Measurements from ENCODE around the gene EMP2. TPM values are rescaled to one million over a fixed set of nuclear protein-coding genes. Genes with fewer than 3 reads are reported as not detected.

EMP2 gene
- total RNA-seq, 2 donors from 2014 or later = 19.0 to 20.7 TPM

- H3K36me3 Mint-ChIP-seq (ENCODE audit: low read depth) = no peaks in the 10 kb centered on the region
- peaks cover 7% of the 10 kb centered on the region for H3K27me3 Mint-ChIP-seq (ENCODE audit: insufficient read depth)
- WGBS, 2 experiments (ENCODE audit: insufficient coverage in 1 of 2, insufficient read length in 1 of 2) = 91% methylated on average over 3 of the region's 3 CpGs; no CpG with 5 or more reads in 1 of the 2 experiments
- H3K9me3 Mint-ChIP-seq = peaks cover 4% of the 10 kb centered on the region
- no peaks in the 10 kb centered on the region for H3K4me1 Mint-ChIP-seq
- no peak overlapping the region for H3K4me3 Mint-ChIP-seq
- H3K36me3 ChIP-seq (ENCODE audit: control insufficient read depth, insufficient read depth, low read length) = no peaks in the 10 kb centered on the region
- no peak overlapping the region for H3K4me3 ChIP-seq (ENCODE audit: low read length)
- no peak overlapping the region for H3K27ac Mint-ChIP-seq
- no peaks in the 10 kb centered on the region for H3K27me3 ChIP-seq (ENCODE audit: control insufficient read depth, insufficient read depth, low read length, poor library complexity, severe bottlenecking)
- no peak for DNase-seq
- no peaks in the 10 kb centered on the region for H3K4me1 ChIP-seq (ENCODE audit: control insufficient read depth, insufficient read depth, low read length)
- H3K27ac ChIP-seq (ENCODE audit: low read depth, low read length) = no peak overlapping the region
- H3K9ac ChIP-seq (ENCODE audit: extremely low read depth, low read length, poor library complexity, severe bottlenecking) = no peak overlapping the region
- no peaks in the 10 kb centered on the region for H3K9me3 ChIP-seq (ENCODE audit: control insufficient read depth, low read length)
- TF ChIP-seq, protein P1, sequence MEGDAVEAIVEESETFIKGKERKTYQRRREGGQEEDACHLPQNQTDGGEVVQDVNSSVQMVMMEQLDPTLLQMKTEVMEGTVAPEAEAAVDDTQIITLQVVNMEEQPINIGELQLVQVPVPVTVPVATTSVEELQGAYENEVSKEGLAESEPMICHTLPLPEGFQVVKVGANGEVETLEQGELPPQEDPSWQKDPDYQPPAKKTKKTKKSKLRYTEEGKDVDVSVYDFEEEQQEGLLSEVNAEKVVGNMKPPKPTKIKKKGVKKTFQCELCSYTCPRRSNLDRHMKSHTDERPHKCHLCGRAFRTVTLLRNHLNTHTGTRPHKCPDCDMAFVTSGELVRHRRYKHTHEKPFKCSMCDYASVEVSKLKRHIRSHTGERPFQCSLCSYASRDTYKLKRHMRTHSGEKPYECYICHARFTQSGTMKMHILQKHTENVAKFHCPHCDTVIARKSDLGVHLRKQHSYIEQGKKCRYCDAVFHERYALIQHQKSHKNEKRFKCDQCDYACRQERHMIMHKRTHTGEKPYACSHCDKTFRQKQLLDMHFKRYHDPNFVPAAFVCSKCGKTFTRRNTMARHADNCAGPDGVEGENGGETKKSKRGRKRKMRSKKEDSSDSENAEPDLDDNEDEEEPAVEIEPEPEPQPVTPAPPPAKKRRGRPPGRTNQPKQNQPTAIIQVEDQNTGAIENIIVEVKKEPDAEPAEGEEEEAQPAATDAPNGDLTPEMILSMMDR (conservative IDR thresholded peaks at IDR 0.05) = no peak
These were observed 25.2 kb upstream of the EMP2 start for GRCh38 chr16:10605636-10606035.

- peak overlapping the region; percentile 45 for H3K27ac Mint-ChIP-seq
- H3K9me3 Mint-ChIP-seq = no peaks in the 10 kb centered on the region
- Histone ChIP-seq H3K9ac (ENCODE audit: extremely low read depth, low read length, poor library complexity, severe bottlenecking) (no peak overlapping the region), H3K27ac (ENCODE audit: low read depth, low read length) (no peak overlapping the region), H3K27me3 (ENCODE audit: control insufficient read depth, insufficient read depth, low read length, poor library complexity, severe bottlenecking) (no peaks in the 10 kb centered on the region), H3K4me1 (ENCODE audit: control insufficient read depth, insufficient read depth, low read length) (no peaks in the 10 kb centered on the region), H3K9me3 (ENCODE audit: control insufficient read depth, low read length) (no peaks in the 10 kb centered on the region), H3K4me3 (ENCODE audit: low read length) (no peak overlapping the region), H3K36me3 (ENCODE audit: control insufficient read depth, insufficient read depth, low read length) (no peaks in the 10 kb centered on the region)
- TF ChIP-seq, protein P1 (conservative IDR thresholded peaks at IDR 0.05) = no peak
- 84 to 87% methylated on average over 5 to 13 of the region's 13 CpGs for WGBS, 2 experiments (ENCODE audit: insufficient coverage in 1 of 2, insufficient read length in 1 of 2)
- H3K27me3 Mint-ChIP-seq (ENCODE audit: insufficient read depth) = peaks cover 14% of the 10 kb centered on the region
- no peaks in the 10 kb centered on the region for H3K36me3 Mint-ChIP-seq (ENCODE audit: low read depth)
- no peaks in the 10 kb centered on the region for H3K4me1 Mint-ChIP-seq
- H3K4me3 Mint-ChIP-seq = no peak overlapping the region
- no peak for DNase-seq
These were observed 21.3 kb upstream of the EMP2 start for GRCh38 chr16:10601444-10602408.

DNA sequence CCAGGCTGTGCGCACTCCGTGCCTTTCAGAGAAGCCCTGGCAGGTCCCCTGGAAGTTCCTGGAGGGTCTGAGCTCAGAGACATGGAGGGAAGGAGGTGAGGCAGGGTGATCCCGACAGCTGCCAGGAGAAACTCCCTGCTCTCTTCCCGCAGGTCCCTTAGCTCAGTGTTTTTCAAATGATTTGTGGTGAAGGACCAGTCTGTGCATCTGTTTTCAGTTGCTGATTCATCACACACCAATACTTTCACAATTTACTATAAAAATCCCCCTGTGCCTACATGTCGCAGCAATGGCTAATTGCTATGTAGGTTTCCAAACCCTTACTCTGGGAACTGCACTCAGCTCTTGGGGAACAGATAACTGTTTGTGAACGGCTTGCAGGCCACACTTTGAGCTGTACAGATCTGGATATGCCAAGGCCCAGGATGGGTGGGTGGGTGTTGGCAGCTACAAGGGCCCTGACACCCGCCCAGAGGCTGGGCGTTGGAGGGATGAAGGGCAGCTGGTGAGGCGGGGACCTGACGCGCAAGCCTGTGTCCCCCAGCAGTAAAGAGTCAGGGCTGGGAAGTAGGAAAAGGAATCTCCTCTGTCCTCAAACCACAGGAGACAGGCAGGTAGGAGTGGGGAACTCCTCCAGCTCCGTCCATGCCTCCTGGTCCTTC lies 20.5 kb upstream of the EMP2 start:
- Histone ChIP-seq H3K27ac (ENCODE audit: low read depth, low read length) (no peak overlapping the region), H3K4me3 (ENCODE audit: low read length) (no peak overlapping the region)
- H3K27ac Mint-ChIP-seq = no peak overlapping the region

More for the DNA sequence above, 20.5 kb upstream of the EMP2 start:
- no peak for DNase-seq
- no peaks in the 10 kb centered on the region for H3K36me3 Mint-ChIP-seq (ENCODE audit: low read depth)
- H3K9me3 ChIP-seq (ENCODE audit: control insufficient read depth, low read length) = no peaks in the 10 kb centered on the region
- no peak overlapping the region for H3K9ac ChIP-seq (ENCODE audit: extremely low read depth, low read length, poor library complexity, severe bottlenecking)
- H3K27me3 Mint-ChIP-seq (ENCODE audit: insufficient read depth) = peaks cover 14% of the 10 kb centered on the region
- TF ChIP-seq, protein P1 (conservative IDR thresholded peaks at IDR 0.05) = no peak
- no peaks in the 10 kb centered on the region for H3K4me1 ChIP-seq (ENCODE audit: control insufficient read depth, insufficient read depth, low read length)
- H3K4me1 Mint-ChIP-seq = no peaks in the 10 kb centered on the region
- no peaks in the 10 kb centered on the region for H3K36me3 ChIP-seq (ENCODE audit: control insufficient read depth, insufficient read depth, low read length)
- H3K27me3 ChIP-seq (ENCODE audit: control insufficient read depth, insufficient read depth, low read length, poor library complexity, severe bottlenecking) = no peaks in the 10 kb centered on the region
- no peak overlapping the region for H3K4me3 Mint-ChIP-seq
- H3K9me3 Mint-ChIP-seq = no peaks in the 10 kb centered on the region
- 86 to 87% methylated on average over 11 to 12 of the region's 12 CpGs for WGBS, 2 experiments (ENCODE audit: insufficient coverage in 1 of 2, insufficient read length in 1 of 2)
